ENCODE results near the gene KLF13.
A peak's percentile ranks its signal among the peaks of the same experiment; 100 is the strongest.

KLF13 gene

GRCh38 chr15:31300981-31301672, 25.5 kb upstream of the KLF13 start:
- DNase-seq = no peak

DNA sequence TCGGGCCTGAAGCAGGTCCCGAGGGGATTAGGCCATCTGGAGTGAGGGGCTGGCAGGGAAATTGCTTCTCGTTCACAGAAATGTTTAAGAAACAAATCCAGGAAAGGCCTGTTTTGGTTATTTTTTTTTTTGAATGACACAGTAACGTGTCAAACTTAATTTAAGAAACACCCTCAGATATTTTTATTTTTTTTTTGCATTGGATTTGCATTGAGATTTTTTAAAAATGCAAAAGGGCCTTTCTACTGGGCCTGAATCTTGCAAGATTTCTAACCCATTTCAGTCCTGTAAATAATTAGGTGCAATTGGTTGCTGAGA, 25.0 kb upstream of the KLF13 start:
- no peak for DNase-seq

GRCh38 chr15:31302029-31302657, 24.5 kb upstream of the KLF13 start:
- no peak for DNase-seq

- no peak for DNase-seq
These were observed 23.6 kb upstream of the KLF13 start for GRCh38 chr15:31302778-31303725.

DNA sequence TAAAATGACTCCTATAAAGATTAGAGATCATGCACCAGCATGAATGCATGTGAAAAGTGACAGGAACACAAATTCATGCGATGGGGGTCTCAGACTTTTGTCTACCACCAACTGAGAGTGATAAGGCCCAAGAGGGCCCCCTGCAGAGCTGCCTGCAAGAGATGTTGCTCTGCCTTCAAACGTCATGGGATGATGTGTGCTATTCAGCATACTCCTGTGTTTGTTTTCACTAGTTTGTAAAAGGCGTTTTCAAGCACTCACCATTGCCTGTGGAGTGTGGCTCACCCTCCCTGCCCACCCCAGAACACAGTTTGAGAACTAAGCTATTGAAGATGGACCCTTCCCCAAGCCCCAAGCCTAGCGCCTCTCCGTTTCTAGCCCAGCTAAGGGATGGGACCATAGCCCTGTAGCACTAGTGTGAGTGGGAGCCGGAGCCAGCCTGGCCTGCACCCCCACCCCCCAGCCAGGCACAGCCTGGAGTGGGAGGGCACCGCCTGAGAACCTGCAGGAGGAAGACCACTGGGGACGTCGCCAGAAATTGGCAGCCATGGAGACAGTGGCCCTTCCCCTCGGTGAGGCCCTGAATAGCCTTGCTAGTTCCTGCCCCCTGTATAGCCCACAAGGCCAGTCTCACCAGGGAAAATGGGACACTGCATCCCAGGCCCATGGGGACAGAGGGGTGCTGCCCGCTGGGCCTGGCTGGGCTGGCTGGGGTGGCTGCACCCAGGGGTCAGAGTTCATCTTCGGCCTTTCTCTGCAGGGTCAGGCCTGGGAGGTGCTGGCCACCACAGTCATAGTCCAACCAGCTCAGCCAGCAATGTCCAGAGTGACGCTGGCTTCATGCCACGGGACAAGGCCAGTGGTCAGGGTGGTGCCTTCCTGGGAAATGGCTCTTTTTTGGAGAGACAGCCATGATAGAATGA, 22.6 kb upstream of the KLF13 start:
- DNase-seq = no peak

DNA sequence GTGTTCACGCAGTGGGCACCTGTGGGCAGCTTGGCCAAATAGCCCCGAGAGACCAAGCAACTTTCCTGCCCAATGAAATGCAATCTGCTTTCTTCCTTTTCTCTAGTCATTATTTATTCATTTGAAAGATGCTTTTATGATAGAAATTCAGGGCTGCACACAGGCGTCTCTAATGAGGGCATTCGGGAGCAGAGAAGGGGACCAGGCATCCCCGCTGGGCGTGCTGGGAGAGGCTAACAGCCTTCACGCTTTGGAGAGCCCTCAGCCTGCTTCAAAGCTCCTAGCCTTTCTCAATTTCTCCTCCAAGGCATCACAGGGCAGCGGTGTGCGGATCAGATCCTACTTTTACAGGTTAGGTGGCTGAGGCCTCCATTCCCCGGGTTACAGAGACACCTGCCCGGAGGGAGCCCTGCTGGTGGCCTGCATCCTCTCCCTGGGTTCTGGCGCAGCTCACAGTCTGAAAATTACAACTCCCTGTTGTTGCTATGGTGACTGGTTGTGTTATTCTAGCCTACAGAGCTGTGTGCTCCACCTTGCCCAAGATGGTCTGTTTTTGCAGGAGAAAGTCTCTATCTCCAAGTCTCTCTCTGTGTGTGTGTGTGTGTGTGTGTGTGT, 21.8 kb upstream of the KLF13 start:
- DNase-seq = peak; percentile 13

GRCh38 chr15:31305375-31305774, 21.3 kb upstream of the KLF13 start:
- no peak for DNase-seq

DNA sequence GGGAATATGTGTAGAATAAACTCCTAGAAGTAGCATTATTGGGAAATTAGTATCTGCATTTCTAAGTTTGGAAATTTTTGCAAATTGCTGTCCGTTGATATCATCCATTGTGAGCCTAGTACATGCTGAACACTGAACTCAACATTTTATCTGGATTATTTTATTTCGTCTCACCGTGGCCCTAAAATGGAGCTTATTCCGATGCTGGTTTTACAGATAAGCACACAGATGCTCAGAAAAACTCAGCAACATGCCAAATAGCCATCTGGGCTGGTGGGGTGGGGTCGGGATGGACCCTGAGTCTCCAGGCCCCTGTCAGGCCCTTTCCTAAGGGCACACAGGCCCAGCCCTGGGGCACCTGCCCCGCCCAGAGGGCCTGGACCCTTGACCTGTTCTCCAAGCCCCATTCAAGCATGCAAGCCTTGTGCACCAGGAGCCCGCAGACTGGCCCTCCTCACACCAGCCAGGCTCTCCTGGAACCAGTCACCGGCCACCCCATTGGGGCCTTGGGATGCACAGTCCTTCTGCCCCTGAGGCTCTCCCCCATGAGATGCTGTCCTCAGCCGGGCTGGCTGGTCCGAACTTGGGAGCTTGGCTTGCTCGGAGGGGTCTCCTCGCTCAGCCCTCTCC, 20.7 kb upstream of the KLF13 start:
- DNase-seq = no peak

GRCh38 chr15:31306426-31307269, 20.0 kb upstream of the KLF13 start:
- peak; percentile 42 for DNase-seq

- DNase-seq = no peak
These were observed 19.1 kb upstream of the KLF13 start for GRCh38 chr15:31307270-31308184.

DNA sequence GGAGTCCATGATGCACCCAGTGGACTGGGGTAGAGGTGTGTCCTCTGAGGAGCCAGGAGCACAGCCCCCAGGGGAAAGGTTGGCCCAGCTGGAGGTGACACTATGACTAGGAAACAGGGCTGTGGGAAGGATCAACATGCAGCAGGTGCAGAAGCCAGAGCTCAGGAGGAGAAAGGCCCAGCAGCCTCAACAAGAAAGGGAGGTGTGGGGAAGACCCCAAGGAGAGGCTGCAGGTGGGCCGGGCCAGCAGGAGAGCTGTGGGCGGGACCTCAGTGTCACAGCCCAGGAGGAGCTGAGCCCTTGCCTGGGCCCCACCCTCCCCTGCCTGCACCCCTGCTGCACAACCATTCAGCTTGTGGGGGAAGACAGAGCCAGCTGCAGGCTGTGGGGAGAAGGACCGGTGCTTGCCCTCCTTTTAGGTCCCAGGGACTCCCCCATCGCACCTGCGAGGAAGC, 18.4 kb upstream of the KLF13 start:
- no peak for DNase-seq

GRCh38 chr15:31309893-31310606, 16.6 kb upstream of the KLF13 start:
- DNase-seq = no peak

DNA sequence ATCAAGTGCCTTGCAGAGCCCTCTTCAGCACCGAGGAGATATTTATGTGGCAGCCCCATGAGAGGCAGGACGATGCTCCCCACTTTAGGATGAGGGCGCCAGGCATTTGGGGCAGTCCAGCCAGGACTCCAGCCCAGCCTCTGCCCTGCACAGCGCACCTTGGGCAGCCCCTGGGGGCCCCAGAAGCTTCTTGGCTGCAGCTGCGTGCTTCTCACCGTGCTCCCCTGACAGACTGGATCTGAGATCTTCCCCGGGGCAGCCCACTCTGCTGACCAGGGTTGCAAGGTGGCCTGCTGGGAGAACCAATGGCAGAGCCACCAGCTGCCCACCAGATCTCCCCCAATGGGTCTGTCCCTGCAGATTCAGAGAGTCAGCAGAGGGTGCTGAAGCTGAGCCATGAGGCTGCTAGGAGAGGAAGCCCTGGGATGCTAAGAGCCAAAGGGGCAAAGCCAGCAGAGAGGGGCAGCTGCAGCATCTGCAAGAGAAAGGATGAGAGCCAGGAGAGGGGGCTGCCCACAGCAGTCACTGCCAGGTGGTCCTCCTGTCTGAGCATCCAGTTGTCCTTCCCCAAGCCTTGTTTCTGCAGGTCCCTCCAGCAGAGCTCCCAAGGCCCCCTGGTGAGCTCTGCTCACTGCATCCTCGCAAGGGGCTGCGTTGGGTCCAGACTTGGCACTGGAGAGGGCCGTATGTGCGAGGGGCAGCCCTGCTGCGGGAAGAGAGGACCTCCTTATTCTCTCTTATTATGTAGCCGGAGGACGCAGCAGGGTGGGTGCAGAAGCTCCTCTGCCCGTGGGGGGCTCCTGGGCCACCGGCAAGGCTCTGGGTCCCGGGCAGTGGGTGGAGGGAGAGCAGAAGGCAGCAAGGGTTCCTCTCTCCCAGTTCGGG, 14.7 kb upstream of the KLF13 start:
- no peak for DNase-seq

DNA sequence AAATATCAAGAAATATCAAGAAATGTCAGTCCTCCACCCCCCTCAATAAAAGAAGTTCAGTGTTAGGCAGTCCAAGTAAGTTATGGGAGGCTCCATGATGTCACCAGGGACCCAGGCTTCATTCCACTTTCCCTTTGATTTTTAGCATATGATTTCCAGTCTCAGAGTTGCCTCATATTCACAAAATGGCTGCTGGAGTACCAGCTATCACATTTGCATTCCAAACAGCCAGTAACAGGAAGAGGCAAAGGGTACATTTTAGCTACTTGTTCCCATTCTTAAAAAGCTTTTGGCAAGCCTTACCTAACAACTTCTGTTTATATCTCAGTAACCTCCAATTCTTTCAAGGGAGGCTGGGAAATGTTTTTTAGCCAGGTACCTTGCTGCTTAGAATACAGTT, 13.4 kb upstream of the KLF13 start:
- no peak for DNase-seq

DNA sequence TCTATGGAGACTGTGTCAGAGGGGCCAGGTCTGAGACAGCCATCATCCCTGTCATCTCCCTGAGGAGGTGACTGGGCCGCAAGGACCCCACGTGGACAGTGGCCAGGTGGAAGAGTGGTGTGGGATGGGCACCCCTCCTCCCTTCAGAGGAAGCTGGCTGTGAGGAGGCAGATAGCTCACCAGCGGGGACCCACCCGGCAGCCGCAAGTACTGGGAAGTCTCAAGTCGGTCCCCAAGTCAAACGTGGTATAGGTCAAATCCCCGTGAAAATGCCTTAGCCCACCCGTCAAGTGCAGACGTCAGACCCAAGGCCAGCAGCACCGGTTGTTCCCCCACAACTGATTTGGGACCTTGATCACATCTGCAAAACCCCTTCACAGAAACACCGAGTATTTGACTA, 12.3 kb upstream of the KLF13 start:
- DNase-seq = no peak

- no peak for DNase-seq
These were observed 10.4 kb upstream of the KLF13 start for GRCh38 chr15:31316135-31316795.

DNA sequence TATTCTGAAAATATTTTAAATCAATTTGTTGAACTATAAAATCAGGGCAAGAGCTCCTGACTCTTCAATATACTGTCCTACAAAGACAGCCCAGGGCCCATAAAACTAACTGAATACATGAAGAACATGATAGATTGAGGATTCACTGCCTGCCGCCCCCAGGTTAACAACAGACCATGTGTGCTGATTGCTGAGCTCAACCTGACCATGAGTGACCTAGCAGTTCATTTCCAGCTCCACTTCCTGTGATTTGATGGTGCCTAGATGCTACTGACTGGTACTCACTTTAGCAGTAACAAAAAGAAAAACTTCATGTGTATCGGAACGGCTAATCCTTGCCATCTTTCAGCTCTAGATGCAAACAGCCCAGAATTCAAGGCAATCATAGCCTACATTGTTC, 9.6 kb upstream of the KLF13 start:
- no peak for DNase-seq

All from DMS79 (cell line).